GM04503 (cell line): ENCODE results near the gene ABHD11.
"Not testable (repeated sequence)": the region's sequence is repeated elsewhere in the genome, so short reads cannot be mapped to it uniquely, and the experiment has no call there.

Source experiments
- DNase-seq: peaks from one replicate; pipeline ENCODE4 v3.0.0-alpha.2; 2012; ENCODE audit warnings: low read depth

The ABHD11 gene, protein sequence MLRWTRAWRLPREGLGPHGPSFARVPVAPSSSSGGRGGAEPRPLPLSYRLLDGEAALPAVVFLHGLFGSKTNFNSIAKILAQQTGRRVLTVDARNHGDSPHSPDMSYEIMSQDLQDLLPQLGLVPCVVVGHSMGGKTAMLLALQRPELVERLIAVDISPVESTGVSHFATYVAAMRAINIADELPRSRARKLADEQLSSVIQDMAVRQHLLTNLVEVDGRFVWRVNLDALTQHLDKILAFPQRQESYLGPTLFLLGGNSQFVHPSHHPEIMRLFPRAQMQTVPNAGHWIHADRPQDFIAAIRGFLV

GRCh38 chr7:73738612-73739386 is at the start of gene ABHD11:
Gene ABHD11 (minus strand): TSS chr7:73738802. CDS start chr7:73738770, 32 bp downstream.
- no peak for DNase-seq

DNA sequence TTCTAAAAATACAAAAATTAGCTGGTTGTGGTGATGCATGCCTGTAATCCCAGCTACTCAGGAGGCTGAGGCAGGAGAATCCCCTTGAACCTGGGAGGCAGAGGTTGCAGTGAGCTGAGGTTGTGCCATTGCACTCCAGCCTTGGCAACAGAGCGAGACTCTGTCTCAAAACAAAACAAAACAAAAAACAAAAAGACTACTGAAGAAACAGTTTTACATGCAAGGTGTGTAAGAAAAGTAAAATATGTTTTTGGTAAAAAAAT is 49.1 kb upstream of the ABHD11 start:
- DNase-seq = not testable (repeated sequence)

DNA sequence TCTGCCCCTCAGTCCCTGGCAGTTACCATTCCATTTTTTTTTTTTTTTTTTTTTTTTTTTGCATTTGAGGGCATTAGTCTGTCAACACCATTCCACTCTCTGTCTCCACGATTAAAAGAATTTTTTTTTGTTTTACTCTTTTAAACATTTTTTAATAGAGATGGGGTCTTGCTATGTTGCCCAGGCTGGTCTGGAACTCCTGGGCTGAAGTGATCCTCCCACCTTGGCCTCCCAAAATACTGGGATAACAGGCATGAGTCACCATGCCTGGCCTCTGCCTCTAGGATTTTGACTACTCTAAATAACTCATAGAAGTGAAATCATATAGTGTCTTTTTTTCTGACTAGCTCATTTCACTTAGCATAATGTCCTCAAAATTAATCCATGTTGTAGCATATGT is 48.0 kb upstream of the ABHD11 start:
- no peak for DNase-seq

DNA sequence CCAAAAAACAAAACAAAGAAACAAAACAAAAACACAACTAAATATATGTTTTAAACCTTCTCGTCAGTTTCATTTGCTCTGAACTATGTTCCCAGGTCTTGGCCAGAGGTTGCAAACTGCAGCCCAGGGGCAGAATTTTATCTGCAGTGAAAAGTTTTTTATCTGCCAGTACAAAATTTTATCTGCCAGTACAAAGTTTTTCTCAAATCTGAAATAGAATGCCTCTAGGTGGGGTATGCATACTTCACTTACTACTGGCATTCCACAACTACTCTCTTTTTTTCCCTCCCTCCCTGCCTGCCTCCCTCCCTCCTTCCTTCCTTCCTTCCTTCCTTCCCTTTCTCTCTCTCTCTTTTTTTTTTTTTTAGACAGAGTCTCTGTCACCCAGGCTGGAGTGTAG is 40.9 kb upstream of the ABHD11 start:
- DNase-seq = no peak

GRCh38 chr7:73778801-73779389 is 40.3 kb upstream of the ABHD11 start:
- DNase-seq = no peak

- no peak for DNase-seq
Observed at GRCh38 chr7:73774923-73775322, 36.3 kb upstream of the ABHD11 start.

DNA sequence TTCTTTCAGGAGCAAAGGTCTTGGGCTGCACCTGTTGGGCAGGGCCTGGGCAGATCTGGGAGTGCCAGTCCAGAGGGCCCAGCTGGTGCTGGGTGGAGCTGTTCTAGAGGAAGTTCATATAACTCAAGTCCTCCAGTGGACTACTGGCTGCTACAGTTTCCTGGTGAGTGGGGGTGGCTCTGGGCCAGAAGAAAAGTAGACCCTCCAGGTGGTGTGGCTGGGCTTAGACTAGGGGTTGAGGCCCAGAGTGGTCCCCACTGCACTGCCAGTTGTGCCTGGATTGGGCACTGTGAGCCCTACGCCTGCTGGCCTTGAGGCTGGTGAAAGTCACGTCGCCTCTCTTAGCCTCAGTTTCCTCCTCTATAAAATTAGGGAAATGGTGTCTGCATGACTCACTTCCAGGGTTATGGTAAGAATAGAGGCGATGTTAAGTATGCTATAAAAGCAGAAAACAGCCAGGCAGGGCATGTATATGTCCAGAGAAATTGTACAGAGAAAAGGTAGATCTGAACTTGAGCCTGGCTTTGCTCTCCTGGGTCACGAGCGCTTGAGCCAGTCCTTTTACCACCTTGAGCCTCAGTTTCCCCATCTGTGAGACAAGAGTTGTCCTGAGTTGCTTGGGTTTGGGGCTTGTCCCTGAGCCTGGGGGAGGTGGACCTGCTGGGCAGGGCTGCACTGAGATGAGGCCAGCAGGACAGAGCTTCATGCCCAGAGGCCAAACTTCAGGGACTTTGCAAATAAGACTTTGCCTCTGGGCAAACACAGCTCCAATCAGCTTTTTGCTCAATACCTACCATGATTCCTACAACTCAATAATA is 35.3 kb upstream of the ABHD11 start:
- no peak for DNase-seq

- no peak for DNase-seq
Observed at GRCh38 chr7:73770860-73771670, 32.5 kb upstream of the ABHD11 start.

DNA sequence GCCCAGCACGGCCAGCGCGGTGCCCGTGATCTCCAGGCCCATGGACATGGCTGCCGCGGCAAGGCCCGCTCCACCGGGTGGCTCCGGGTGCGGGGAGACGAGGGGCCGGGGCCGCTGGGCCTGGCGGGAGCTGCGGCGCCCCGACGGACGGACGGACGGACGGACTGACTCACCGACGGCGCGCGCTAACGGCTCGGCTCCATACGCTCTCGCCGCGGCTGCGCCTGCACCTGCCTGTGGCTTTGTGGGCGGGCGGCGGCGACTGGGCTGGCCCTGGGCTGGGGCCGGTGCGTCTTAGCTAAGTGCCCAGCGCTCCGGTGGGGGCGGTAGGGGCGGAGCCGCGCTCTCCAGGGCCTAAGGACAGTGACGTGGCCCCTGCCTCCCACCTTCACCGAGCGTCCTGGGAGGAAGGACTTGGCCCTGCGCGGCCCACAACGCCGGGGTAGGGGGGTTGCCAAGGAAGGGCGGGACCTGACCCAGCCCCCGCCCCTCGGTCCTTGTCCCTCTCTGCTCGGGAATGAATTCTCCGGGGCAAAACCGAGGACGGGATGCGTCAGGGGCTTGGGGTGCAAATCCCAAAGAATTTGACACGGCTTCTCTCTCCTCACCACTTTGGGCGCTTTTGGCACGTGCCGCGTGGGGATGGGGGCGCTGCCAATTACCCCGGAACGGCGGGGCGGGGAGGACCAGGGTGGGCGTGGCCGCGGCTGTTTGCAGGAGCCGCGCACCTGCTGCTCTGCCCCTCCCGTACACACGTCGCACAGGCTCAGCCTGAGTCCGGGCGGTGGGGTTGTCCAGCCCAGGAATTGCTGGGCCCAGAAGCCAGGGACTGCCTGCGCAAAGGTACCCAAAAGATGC is 31.6 kb upstream of the ABHD11 start, which contains the start of gene CLDN3:
Gene CLDN3, minus strand, starts transcription at position 269 of the 858 bp plus-strand sequence. Its CDS starts 221 bp downstream, at position 48.
- DNase-seq = no peak

DNA sequence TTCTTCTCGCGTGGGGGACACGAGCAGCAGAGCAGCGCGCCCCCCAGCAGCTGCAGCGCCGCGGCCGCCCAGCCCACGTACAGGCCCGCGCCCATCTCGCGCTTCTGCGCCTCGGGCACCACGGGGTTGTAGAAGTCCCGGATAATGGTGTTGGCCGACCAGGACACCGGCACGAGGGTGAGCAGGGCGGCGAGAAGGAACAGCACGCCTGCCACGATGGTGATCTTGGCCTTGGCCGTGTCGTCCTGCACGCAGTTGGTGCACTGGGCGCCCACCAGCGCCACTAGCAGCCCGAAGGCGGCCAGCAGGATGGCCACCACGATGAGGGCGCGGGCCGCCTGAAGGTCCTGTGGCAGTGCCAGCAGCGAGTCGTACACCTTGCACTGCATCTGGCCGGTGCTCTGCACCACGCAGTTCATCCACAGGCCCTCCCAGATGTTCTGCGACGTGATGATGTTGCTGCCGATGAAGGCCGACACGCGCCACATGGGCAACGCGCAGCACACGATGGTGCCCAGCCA is 30.9 kb upstream of the ABHD11 start:
- no peak for DNase-seq

DNA sequence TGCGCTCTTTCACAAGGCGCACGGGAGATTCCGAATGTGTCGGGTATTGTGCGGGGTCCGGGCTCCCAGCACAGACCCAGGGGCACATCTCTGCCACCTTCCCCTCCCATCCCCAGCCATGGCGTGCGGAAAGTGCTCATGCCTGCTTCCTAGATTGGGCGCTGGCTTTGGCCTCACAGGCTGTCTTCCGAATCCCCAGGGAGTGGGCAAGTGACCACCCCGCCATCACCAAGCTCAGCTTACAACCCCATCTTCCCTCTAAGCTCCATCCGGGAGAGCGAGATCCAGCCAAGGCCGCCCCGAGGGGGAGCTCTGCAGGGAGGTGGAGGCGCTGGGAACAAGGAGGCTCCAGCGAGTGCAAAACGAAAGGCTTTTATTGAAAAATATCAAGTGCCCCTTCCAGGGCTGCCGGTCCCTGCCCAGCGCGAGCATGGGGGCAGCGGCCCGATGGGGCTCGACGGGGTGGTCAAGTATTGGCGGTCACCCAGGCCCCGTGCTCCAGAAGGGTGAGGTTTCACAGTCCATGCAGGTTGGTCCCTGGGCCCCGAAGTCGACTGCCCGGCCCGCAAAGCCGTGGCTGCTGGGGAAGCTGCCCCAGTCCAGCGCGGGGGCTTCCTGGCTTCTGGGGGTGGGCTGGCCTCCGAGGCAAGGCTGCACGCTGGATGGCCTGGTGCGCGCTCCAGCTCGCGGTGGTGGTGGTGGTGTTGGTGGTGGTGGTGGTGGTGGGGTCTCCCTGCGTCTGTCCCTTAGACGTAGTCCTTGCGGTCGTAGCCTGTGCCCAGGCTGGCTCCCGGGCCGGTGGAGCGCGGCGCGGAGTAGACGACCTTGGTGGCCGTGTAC is 30.3 kb upstream of the ABHD11 start:
- DNase-seq = no peak

- no peak for DNase-seq
Observed at GRCh38 chr7:73766556-73767229, 28.1 kb upstream of the ABHD11 start.

GRCh38 chr7:73762659-73762999 is 24.0 kb upstream of the ABHD11 start:
- DNase-seq = no peak

DNA sequence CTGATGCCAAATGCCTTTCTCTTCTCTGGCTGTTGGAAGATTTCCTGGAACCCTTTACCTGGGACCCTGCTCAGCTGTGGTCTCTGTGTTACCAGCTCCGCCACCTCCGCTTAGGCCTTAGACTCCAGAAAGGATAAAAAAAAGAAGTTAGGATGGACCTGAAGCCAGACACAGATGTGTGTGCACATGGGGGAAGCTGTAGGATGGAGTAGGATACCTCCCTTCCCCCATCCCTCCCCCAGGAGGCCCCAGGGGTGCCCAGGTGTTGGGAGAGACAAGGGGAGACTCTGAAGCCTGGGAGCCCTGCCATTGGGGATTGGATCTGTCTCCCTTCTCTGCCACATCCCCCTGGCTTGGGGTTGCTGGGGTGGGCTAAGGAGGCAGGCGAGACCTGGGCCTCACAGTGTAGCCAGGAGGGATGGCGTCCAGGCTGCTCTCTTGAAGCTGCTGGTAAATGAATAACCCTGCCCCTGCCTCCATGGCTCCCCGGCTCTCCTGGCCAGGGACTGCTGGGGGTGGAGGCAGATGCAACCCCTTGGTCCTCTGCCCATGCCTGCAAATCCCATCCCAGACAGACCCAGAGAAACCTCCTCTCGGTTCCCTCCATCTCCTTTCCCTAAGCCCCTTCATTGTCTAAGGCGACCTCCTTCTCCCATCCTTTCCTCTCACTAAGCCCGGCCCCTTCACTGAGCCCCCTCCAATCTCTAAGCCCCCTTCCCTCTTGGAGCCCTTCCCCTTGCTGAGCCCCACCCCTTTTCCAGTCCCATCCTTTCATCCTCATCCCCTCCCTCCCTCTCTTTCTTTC is 23.5 kb upstream of the ABHD11 start:
- no peak for DNase-seq

- DNase-seq = no peak
Observed at GRCh38 chr7:73758581-73759138, 20.1 kb upstream of the ABHD11 start.

- no peak for DNase-seq
Observed at GRCh38 chr7:73749931-73750776, 11.6 kb upstream of the ABHD11 start.

DNA sequence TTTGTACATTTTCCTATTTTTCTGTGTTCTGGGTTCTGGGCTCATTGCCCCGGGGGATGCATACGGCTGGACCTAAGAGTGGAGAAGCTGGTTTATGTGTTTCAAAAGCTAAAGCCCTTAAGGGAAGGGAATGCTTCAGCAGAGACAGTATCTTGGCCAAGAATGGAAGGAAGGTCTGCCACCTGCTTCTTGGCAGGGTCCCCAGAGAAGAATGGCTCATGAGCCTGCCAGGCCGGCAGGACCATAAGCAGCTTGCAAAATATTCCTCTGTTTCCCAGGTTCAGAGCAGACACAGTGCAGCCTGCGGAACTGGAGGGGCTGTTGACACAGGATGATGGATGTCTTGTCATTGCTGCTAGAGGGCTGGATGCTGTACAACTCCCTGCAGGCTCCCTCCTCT is 7.8 kb upstream of the ABHD11 start:
- DNase-seq = no peak
